H1 (cell line): ENCODE measurements around the gene SERPINA12. TPM values are rescaled to one million over a fixed set of nuclear protein-coding genes. Genes with fewer than 3 reads are reported as not detected.

Source experiments
- CTCF ChIA-PET: fragments of 300-600 bp; sonication (Branson Sonifier 250); formaldehyde crosslinking; loops from one replicate; lab custom pipeline; 2021; ENCODE audit not compliant: partially characterized antibody; lab: Charles Lee
- POLR2A ChIA-PET: fragments of 300-600 bp; sonication (Branson Sonifier 250); formaldehyde crosslinking; loops from one replicate; lab custom pipeline; 2021; ENCODE audit warnings: inconsistent platforms; ENCODE audit not compliant: partially characterized antibody; lab: Charles Lee
- DNase-seq, 2 experiments: peaks; one replicate each; pipeline versions ENCODE4 v3.0.0 to v3.0.0-alpha.2; 2010 to 2022; ENCODE audit warnings: low spot score in 2 of 2, low read depth in 1 of 2, mixed read lengths in 1 of 2
- FAIRE-seq: peaks from 2 replicates; lab custom pipeline; 2011; peaks lifted over from hg19 to GRCh38; lab: Jason Lieb, UNC
- H2AFZ ChIP-seq: 2 replicates; pipeline ENCODE4 v1.8.1; 2012; ENCODE audit warnings: low read length, inconsistent platforms
- H2AK5ac ChIP-seq: 2 replicates; pipeline ENCODE4 v1.6.1; 2013; ENCODE audit warnings: low read depth, low read length
- H2BK120ac ChIP-seq: replicated peaks from 2 replicates; pipeline ENCODE3; 2013; ENCODE audit warnings: low read depth, low read length, inconsistent platforms
- H2BK12ac ChIP-seq: 2 replicates; pipeline ENCODE4 v1.6.1; 2013; ENCODE audit warnings: low read depth, low read length
- H2BK15ac ChIP-seq: 2 replicates; pipeline ENCODE4 v1.6.1; 2013; ENCODE audit warnings: low read length
- H2BK20ac ChIP-seq: 2 replicates; pipeline ENCODE4 v1.6.1; 2013; ENCODE audit warnings: low read length
- H2BK5ac ChIP-seq: 2 replicates; pipeline ENCODE4 v1.6.1; 2013; ENCODE audit warnings: low read depth, low read length
- H3K14ac ChIP-seq: 2 replicates; pipeline ENCODE4 v1.6.1; 2013; ENCODE audit warnings: inconsistent platforms; ENCODE audit not compliant: insufficient read length
- H3K18ac ChIP-seq: 2 replicates; pipeline ENCODE4 v1.6.1; 2013; ENCODE audit warnings: low read length; ENCODE audit errors: extremely low read depth
- H3K23ac ChIP-seq: 2 replicates; pipeline ENCODE4 v1.6.1; 2013; ENCODE audit warnings: inconsistent platforms; ENCODE audit not compliant: insufficient read length
- H3K23me2 ChIP-seq: 2 replicates; pipeline ENCODE4 v1.6.1; 2013; ENCODE audit warnings: low read depth, low read length
- H3K27ac ChIP-seq: 2 replicates; pipeline ENCODE4 v1.6.1; 2011; ENCODE audit warnings: low read depth, low read length, inconsistent platforms
- H3K27me3 ChIP-seq, 4 experiments: replicated peaks in 1 of 4; 1 replicate in 1 of 4; 2 replicates in 3 of 4; pipeline versions ENCODE4 v1.6.1 to v1.8.1; 2011 to 2013; ENCODE audit warnings: low read length in 3 of 4, mild to moderate bottlenecking in 3 of 4, inconsistent platforms in 2 of 4, mixed read lengths in 2 of 4, moderate library complexity in 1 of 4; ENCODE audit not compliant: control insufficient read depth in 3 of 4, insufficient read depth in 3 of 4; ENCODE audit errors: extremely low read depth in 1 of 4
- H3K36me3 ChIP-seq, 4 experiments: 2 replicates each; pipeline versions ENCODE4 v1.6.1 to v1.8.1; 2011 to 2013; ENCODE audit warnings: mild to moderate bottlenecking in 4 of 4, low read length in 3 of 4, moderate library complexity in 2 of 4, control low read depth in 1 of 4, inconsistent platforms in 1 of 4; ENCODE audit not compliant: insufficient read depth in 4 of 4, control insufficient read depth in 2 of 4
- H3K4ac ChIP-seq: replicated peaks from 2 replicates; pipeline ENCODE3; 2013; ENCODE audit warnings: low read length, low read depth, mixed read lengths, inconsistent platforms; ENCODE audit not compliant: insufficient read length
- H3K4me1 ChIP-seq, 4 experiments: replicated peaks in 1 of 4; 1 replicate in 1 of 4; 2 replicates in 3 of 4; pipeline versions ENCODE4 v1.6.1 to v1.8.1; 2011 to 2013; ENCODE audit warnings: low read length in 3 of 4, inconsistent platforms in 2 of 4, mixed read lengths in 1 of 4; ENCODE audit not compliant: insufficient read depth in 4 of 4, control insufficient read depth in 3 of 4
- H3K4me2 ChIP-seq, 2 experiments: 2 replicates each; pipeline versions ENCODE4 v1.6.1 to v1.8.1; 2011 to 2013; ENCODE audit warnings: low read depth in 2 of 2, low read length in 2 of 2, control low read depth in 1 of 2, inconsistent platforms in 1 of 2, mild to moderate bottlenecking in 1 of 2; ENCODE audit not compliant: insufficient read depth in 1 of 2
- H3K4me3 ChIP-seq, 4 experiments: fragments of 200-600, 300-600 bp in 1 of 4; sonication (generic), shearing (Covaris generic), sonication (Bioruptor Twin) in 1 of 4; 2 replicates each; pipeline versions ENCODE4 v1.5.1 to v1.8.1; 2011 to 2016; ENCODE audit warnings: low read length in 4 of 4, low read depth in 3 of 4, control low read depth in 2 of 4, inconsistent platforms in 2 of 4, mild to moderate bottlenecking in 2 of 4, mixed read lengths in 1 of 4, moderate library complexity in 1 of 4; ENCODE audit not compliant: insufficient read depth in 2 of 4; ENCODE audit errors: extremely low read depth in 1 of 4
- H3K56ac ChIP-seq: replicated peaks from 2 replicates; pipeline ENCODE3; 2013; ENCODE audit warnings: low read depth, mild to moderate bottlenecking, mixed read lengths, low read length, inconsistent platforms; ENCODE audit not compliant: insufficient read length
- H3K79me1 ChIP-seq: 2 replicates; pipeline ENCODE4 v1.6.1; 2013; ENCODE audit warnings: low read depth, low read length, control low read depth
- H3K79me2 ChIP-seq, 2 experiments: 2 replicates each; pipeline versions ENCODE4 v1.6.1 to v1.8.1; 2012 to 2013; ENCODE audit warnings: low read length in 2 of 2, mild to moderate bottlenecking in 2 of 2, inconsistent platforms in 1 of 2; ENCODE audit not compliant: insufficient read depth in 2 of 2, control insufficient read depth in 1 of 2
- H3K9ac ChIP-seq, 4 experiments: replicated peaks in 1 of 4; 1 replicate in 1 of 4; 2 replicates in 3 of 4; pipeline versions ENCODE4 v1.6.1 to v1.8.1; 2011 to 2013; ENCODE audit warnings: low read depth in 3 of 4, low read length in 3 of 4, control low read depth in 2 of 4, mild to moderate bottlenecking in 2 of 4, moderate library complexity in 2 of 4, inconsistent platforms in 1 of 4; ENCODE audit errors: extremely low read depth in 1 of 4
- H3K9me3 ChIP-seq, 2 experiments: 2 replicates each; pipeline versions ENCODE4 v1.6.1 to v1.8.1; 2012 to 2013; ENCODE audit warnings: mild to moderate bottlenecking in 2 of 2, moderate library complexity in 2 of 2, control low read depth in 1 of 2, inconsistent platforms in 1 of 2, low read depth in 1 of 2, low read length in 1 of 2, mixed read lengths in 1 of 2; ENCODE audit not compliant: insufficient read depth in 2 of 2
- H4K20me1 ChIP-seq, 2 experiments: replicated peaks in 1 of 2; 2 replicates each; pipeline versions ENCODE3 to v1.8.1; 2011 to 2013; ENCODE audit warnings: inconsistent platforms in 2 of 2, low read length in 2 of 2, mild to moderate bottlenecking in 1 of 2; ENCODE audit not compliant: insufficient read depth in 2 of 2, control insufficient read depth in 1 of 2
- H4K5ac ChIP-seq: 2 replicates; pipeline ENCODE4 v1.6.1; 2013; ENCODE audit warnings: low read length, low read depth, mixed read lengths, inconsistent platforms; ENCODE audit not compliant: insufficient read length
- H4K8ac ChIP-seq: 2 replicates; pipeline ENCODE4 v1.8.0; 2013; ENCODE audit warnings: mild to moderate bottlenecking, moderate library complexity, low read length, inconsistent platforms; ENCODE audit not compliant: insufficient read depth; ENCODE audit errors: extremely low read depth
- H4K91ac ChIP-seq: replicated peaks from 2 replicates; pipeline ENCODE3; 2013; ENCODE audit warnings: low read length, mixed read lengths, inconsistent platforms; ENCODE audit not compliant: insufficient read length
- CBX5 ChIP-seq: fragments of 300-800, 300-1000 bp; sonication (generic); IDR thresholded peaks from 2 replicates; pipeline ENCODE4 v1.7.1; 2016; ENCODE audit warnings: antibody characterized with exemption, low read length, low read depth
- EP300 ChIP-seq, 2 experiments: IDR thresholded peaks; 1 replicate in 1 of 2; 2 replicates in 1 of 2; pipeline ENCODE4 v1.6.1; 2011 to 2012; ENCODE audit warnings: low read depth in 2 of 2, low read length in 2 of 2, mild to moderate bottlenecking in 2 of 2, borderline replicate concordance in 1 of 2, inconsistent platforms in 1 of 2, moderate library complexity in 1 of 2
- GABPA ChIP-seq: IDR thresholded peaks from 2 replicates; pipeline ENCODE4 v1.6.1; 2011; ENCODE audit warnings: mild to moderate bottlenecking, low read length, moderate library complexity, borderline replicate concordance; ENCODE audit not compliant: insufficient read depth
- KDM1A ChIP-seq: fragments of 200-600, 300-600 bp; sonication (generic); IDR thresholded peaks from 2 replicates; pipeline ENCODE4 v1.7.1; 2016; ENCODE audit warnings: mild to moderate bottlenecking, low read length, borderline replicate concordance
- MAFK ChIP-seq: IDR thresholded peaks from 2 replicates; pipeline ENCODE4 v1.6.1; 2012; ENCODE audit warnings: low read depth, mild to moderate bottlenecking, improper control_type of control experiment, low read length
- PHF8 ChIP-seq: fragments of 200-600 bp; sonication (generic); conservative IDR thresholded peaks from 2 replicates; pipeline ENCODE4 v1.7.1; 2012; ENCODE audit warnings: low read depth, mild to moderate bottlenecking, inconsistent platforms, low read length, moderate library complexity
- POU5F1 ChIP-seq: IDR thresholded peaks from 2 replicates; pipeline ENCODE4 v1.6.1; 2011; ENCODE audit warnings: low read depth, mild to moderate bottlenecking, low read length, moderate library complexity
- WGBS, 2 experiments: shearing (Covaris generic) in 1 of 2; methylation state at CpG; one replicate each; pipeline versions ENCODE4 v1.1.6 to v1.1.7; 2013 to 2015; ENCODE audit warnings: low lambda C conversion rate in 2 of 2, mixed read lengths in 2 of 2, inconsistent platforms in 1 of 2, low coverage in 1 of 2, missing lambda C conversion rate in 1 of 2; ENCODE audit not compliant: insufficient replicate concordance in 2 of 2, insufficient coverage in 1 of 2, insufficient read length in 1 of 2; ENCODE audit errors: extremely low coverage in 1 of 2, missing lambda C conversion rate in 1 of 2; 5-methylcytosine and 5-hydroxymethylcytosine counted together
- polyA plus RNA-seq, 7 experiments: library from polyadenylated mRNA; depleted of rRNA in 3 of 7; stranded (reverse) in 5 of 7; unstranded in 2 of 7; fragments of >200 nt in 5 of 7; fragments of 200-250 nt in 2 of 7; gene quantifications; 1 replicate in 5 of 7; 2 replicates in 1 of 7; 4 replicates in 1 of 7; pipeline versions ENCODE4 v1.2.1 to v1.2.3, GENCODE V29; 2011 to 2013; ENCODE audit warnings: missing spikeins in 2 of 7, mixed read lengths in 2 of 7
- total RNA-seq: library from RNA; stranded (reverse); fragmentation: NEBNext Ultra II Directional; extraction: Animal tissue kit (Norgen Biotek cat#: 25700); gene quantifications from 2 replicates; pipeline ENCODE4 v1.2.1, GENCODE V29; 2021
- TF ChIP-seq, protein P1 (sequence below): IDR thresholded peaks from 2 replicates; pipeline ENCODE4 v1.6.1; 2011; ENCODE audit warnings: low read length, improper control_type of control experiment
- TF ChIP-seq, protein P2 (sequence below): IDR thresholded peaks from 2 replicates; pipeline ENCODE4 v1.6.1; 2012; ENCODE audit warnings: low read length, inconsistent platforms

The SERPINA12 gene
- total and polyA plus RNA-seq, 2 of the 8 experiments (the other 6 are each of a cell fraction or from before 2014, with no cell fraction given), result not detected

- H2AK5ac ChIP-seq, result no peak overlapping the region
- H2AFZ ChIP-seq, result no peak overlapping the region
- ChIA-PET CTCF (interaction anchor here (1.6 to 2.8 kb wide), 3 partner anchors 25 to 38 kb away, joined by 4 to 13 read pairs (median 4); no protein-coding TSS in a partner anchor), POLR2A (interaction anchor here (0.9 kb wide), 1 partner anchor 10 kb away, joined by 3 read pairs; the partner anchor contains the start of gene SERPINA11)
- H3K79me2 ChIP-seq, result no peaks in the 10 kb centered on the region
- H3K4me2 ChIP-seq, result no peak overlapping the region
- H3K9ac ChIP-seq, result no peak overlapping the region
- no peaks in the 10 kb centered on the region for H3K36me3 ChIP-seq
- WGBS, 2 experiments, result 89% methylated on average over 19 of the region's 19 CpGs; no CpG with 5 or more reads in 1 of the 2 experiments
- H2BK15ac ChIP-seq, result no peak overlapping the region; the same call in 1 of the 2 replicates
- H2BK20ac ChIP-seq, result no peak overlapping the region
- no peak overlapping the region for H4K91ac ChIP-seq
- no peaks in the 10 kb centered on the region for H4K20me1 ChIP-seq
- no peak overlapping the region; the same call in 1 of the 2 replicates for H2BK12ac ChIP-seq
- H3K27me3 ChIP-seq, result no peaks in the 10 kb centered on the region
- H3K18ac ChIP-seq, result no peak overlapping the region
- no peak overlapping the region for H2BK5ac ChIP-seq
- FAIRE-seq (no peak), DNase-seq (no peak)
- H4K8ac ChIP-seq, result no peak overlapping the region
- no peak overlapping the region for H3K23ac ChIP-seq
- peaks cover 17 to 21% of the 10 kb centered on the region in 2 experiments for H3K9me3 ChIP-seq
- no peak overlapping the region for H3K56ac ChIP-seq
- no peak overlapping the region for H4K5ac ChIP-seq
- H3K14ac ChIP-seq, result no peak overlapping the region
- H2BK120ac ChIP-seq, result no peak overlapping the region
- no peak overlapping the region for H3K4me3 ChIP-seq
- no peaks in the 10 kb centered on the region; a peak in 1 of 7 replicates for H3K4me1 ChIP-seq
- no peak overlapping the region for H3K27ac ChIP-seq
- no peaks in the 10 kb centered on the region for H3K79me1 ChIP-seq
- no peak overlapping the region for H3K4ac ChIP-seq
- H3K23me2 ChIP-seq, result no peaks in the 10 kb centered on the region
- TF ChIP-seq MAFK, result no peak
- no peak for TF ChIP-seq POU5F1
- TF ChIP-seq, protein P1, sequence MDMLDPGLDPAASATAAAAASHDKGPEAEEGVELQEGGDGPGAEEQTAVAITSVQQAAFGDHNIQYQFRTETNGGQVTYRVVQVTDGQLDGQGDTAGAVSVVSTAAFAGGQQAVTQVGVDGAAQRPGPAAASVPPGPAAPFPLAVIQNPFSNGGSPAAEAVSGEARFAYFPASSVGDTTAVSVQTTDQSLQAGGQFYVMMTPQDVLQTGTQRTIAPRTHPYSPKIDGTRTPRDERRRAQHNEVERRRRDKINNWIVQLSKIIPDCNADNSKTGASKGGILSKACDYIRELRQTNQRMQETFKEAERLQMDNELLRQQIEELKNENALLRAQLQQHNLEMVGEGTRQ, result no peak
- TF ChIP-seq CBX5, result no peak
- TF ChIP-seq, protein P2, sequence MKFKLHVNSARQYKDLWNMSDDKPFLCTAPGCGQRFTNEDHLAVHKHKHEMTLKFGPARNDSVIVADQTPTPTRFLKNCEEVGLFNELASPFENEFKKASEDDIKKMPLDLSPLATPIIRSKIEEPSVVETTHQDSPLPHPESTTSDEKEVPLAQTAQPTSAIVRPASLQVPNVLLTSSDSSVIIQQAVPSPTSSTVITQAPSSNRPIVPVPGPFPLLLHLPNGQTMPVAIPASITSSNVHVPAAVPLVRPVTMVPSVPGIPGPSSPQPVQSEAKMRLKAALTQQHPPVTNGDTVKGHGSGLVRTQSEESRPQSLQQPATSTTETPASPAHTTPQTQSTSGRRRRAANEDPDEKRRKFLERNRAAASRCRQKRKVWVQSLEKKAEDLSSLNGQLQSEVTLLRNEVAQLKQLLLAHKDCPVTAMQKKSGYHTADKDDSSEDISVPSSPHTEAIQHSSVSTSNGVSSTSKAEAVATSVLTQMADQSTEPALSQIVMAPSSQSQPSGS, result no peak
- no peak for TF ChIP-seq EP300 (IDR thresholded peaks at IDR 0.05; ENCODE audit: borderline replicate concordance in 1 of 2, low read depth in 2 of 2, low read length in 2 of 2)
- TF ChIP-seq GABPA, result no peak
- TF ChIP-seq PHF8, result no peak
- no peak for TF ChIP-seq KDM1A
These were observed 47.6 kb downstream of the SERPINA12 start for GRCh38 chr14:94461526-94462218.
